Psoas muscle (tissue), 8 donors: ENCODE data around the gene PTCD2. TPM values are rescaled to one million over a fixed set of nuclear protein-coding genes. Genes with fewer than 3 reads are reported as not detected.

Experiments
- ATAC-seq, 4 donors: fragments of 200-7000 bp; cut with Tn5 transposase; one replicate each; pipeline ENCODE4 v1.9.1; 2020; ENCODE audit warnings: moderate library complexity in 3 of 4, mild to moderate bottlenecking in 2 of 4
- DNase-seq, 2 donors: peaks; one replicate each; pipeline ENCODE4 v3.0.0-alpha.2; 2020
- H3K27ac ChIP-seq: fragments of 200-600 bp; one replicate; pipeline ENCODE4 v1.8.0; 2022
- H3K27me3 ChIP-seq, 3 donors: fragments of 200-600 bp in 1 of 3; one replicate each; pipeline versions ENCODE4 v1.6.1 to v1.8.0; 2013 to 2022; ENCODE audit warnings: low read length in 2 of 3, mild to moderate bottlenecking in 2 of 3, moderate library complexity in 1 of 3; ENCODE audit not compliant: insufficient read depth in 3 of 3
- H3K36me3 ChIP-seq, 2 donors: fragments of 200-600 bp in 1 of 2; one replicate each; pipeline versions ENCODE4 v1.6.1 to v1.8.0; 2013 to 2022; ENCODE audit warnings: low read depth in 1 of 2, mild to moderate bottlenecking in 1 of 2, moderate library complexity in 1 of 2; ENCODE audit not compliant: insufficient read depth in 1 of 2
- H3K4me1 ChIP-seq: fragments of 200-600 bp; one replicate; pipeline ENCODE4 v1.8.0; 2022
- H3K4me3 ChIP-seq: fragments of 200-600 bp; one replicate; pipeline ENCODE4 v1.8.0; 2022; ENCODE audit warnings: mild to moderate bottlenecking
- H3K9me3 ChIP-seq: fragments of 200-600 bp; one replicate; pipeline ENCODE4 v1.8.0; 2022
- WGBS, 3 donors: extraction: QIAGEN DNeasy Blood & Tissue Kit; methylation state at CpG; one replicate each; pipeline versions ENCODE4 v1.1.6 to v1.1.7; 2013; 5-methylcytosine and 5-hydroxymethylcytosine counted together
- intact Hi-C, 2 donors: fragments of 100-400 bp; cut with DNase I; formaldehyde crosslinking; loops; one replicate each; pipeline versions ENCODE4 v1.11.0 to v1.14.2; 2022
- polyA plus RNA-seq, 3 donors: library from polyadenylated mRNA; stranded (reverse); fragments of 200-250 nt; gene quantifications; one replicate each; pipeline ENCODE4 v1.2.3, GENCODE V29; 2013
- total RNA-seq, 4 donors: library from RNA; stranded (reverse); fragmentation: NEBNext Ultra II Directional in 2 of 4; extraction: Animal tissue kit (Norgen Biotek cat#: 25700) in 2 of 4; gene quantifications; one replicate each; pipeline versions ENCODE4 v1.2.1 to v1.2.4, GENCODE V29; 2021 to 2023
- TF ChIP-seq, protein P1 (sequence below): fragments of 200-600 bp; IDR thresholded peaks from one replicate; pipeline ENCODE4 v1.8.0; 2022; ENCODE audit warnings: antibody characterized with exemption
- donor health status: healthy with polysubstance abuse.
- donor health status: DM: no; HTN: no; CAD: no; lungs with moderate emphysema.
- donor health status: Bipolar disorder and iron deficiency.
- donor health status: healthy.
- donor health status: DM: yes; HTN: yes; CAD: no.
- donor health status: DM: no; HTN: no; CAD: no.
- donor health status: DM: no; HTN: no; CAD: no.
- donor health status: DM: yes; HTN: yes; CAD: no.

Gene PTCD2
- total and polyA plus RNA-seq, 7 donors: 6.2 to 30.8 (median 12.8) TPM

DNA sequence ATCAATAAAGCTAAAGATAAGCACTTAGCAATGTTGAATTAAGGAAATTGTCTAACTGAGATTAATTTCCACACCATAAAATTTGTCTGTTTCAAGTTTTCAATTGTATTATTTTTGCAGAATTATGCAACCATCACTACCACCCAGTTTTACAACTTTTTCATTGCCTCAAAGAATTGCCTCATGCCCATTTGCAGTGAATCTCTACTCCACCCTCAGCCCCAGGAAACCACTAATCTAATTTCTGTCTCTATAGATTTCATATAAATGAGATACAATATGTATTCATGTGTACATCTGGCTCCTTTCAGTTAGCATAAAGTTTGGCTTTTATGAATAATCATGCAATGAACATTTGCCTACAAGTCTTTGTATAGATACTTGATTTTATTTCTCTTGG lies 72.9 kb downstream of the PTCD2 start:
- intact Hi-C loops: loop anchor here (5.0 kb wide), 1 partner anchor 34 kb away; no protein-coding TSS in a partner anchor
- Histone ChIP-seq H3K4me1 (peaks cover 40% of the 10 kb centered on the region), H3K36me3 (no peaks in the 10 kb centered on the region), H3K4me3 (no peak overlapping the region), H3K27ac (peak overlapping the region; percentile 88), H3K27me3 (no peaks in the 10 kb centered on the region), H3K9me3 (no peaks in the 10 kb centered on the region)
- no peak for ATAC-seq
- TF ChIP-seq, protein P1, sequence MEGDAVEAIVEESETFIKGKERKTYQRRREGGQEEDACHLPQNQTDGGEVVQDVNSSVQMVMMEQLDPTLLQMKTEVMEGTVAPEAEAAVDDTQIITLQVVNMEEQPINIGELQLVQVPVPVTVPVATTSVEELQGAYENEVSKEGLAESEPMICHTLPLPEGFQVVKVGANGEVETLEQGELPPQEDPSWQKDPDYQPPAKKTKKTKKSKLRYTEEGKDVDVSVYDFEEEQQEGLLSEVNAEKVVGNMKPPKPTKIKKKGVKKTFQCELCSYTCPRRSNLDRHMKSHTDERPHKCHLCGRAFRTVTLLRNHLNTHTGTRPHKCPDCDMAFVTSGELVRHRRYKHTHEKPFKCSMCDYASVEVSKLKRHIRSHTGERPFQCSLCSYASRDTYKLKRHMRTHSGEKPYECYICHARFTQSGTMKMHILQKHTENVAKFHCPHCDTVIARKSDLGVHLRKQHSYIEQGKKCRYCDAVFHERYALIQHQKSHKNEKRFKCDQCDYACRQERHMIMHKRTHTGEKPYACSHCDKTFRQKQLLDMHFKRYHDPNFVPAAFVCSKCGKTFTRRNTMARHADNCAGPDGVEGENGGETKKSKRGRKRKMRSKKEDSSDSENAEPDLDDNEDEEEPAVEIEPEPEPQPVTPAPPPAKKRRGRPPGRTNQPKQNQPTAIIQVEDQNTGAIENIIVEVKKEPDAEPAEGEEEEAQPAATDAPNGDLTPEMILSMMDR: no peak
- no peak for DNase-seq

DNA sequence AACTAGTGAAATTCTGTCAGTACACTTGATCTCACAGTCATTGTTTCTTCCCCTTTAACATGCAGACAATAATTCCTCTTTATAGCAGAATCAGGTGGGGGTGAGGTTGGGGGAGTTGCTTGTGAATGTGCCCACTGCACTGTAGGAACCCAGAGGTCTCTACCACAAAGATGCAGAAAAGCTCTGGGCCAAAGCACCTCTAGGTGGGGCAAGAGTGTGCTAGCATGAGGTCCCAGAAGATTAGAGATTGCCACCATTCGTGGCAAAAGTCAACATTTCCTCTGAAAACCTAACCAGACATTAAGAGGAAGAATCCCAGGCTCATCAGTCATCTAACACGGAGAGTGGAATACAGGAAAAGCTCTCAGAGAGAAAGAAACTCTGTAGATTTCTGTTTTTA lies 74.5 kb downstream of the PTCD2 start:
- Histone ChIP-seq H3K27me3 (no peaks in the 10 kb centered on the region), H3K4me3 (no peak overlapping the region), H3K9me3 (no peaks in the 10 kb centered on the region), H3K36me3 (no peaks in the 10 kb centered on the region), H3K4me1 (peaks cover 28% of the 10 kb centered on the region), H3K27ac (no peak overlapping the region)
- intact Hi-C loops: loop anchor here (5.0 kb wide), 1 partner anchor 33 kb away; no protein-coding TSS in a partner anchor
- ATAC-seq (no peak), DNase-seq (no peak)
- TF ChIP-seq, protein P1: peak; percentile 25
- 52 to 74% (median 70%) methylated on average over 2 of the region's 2 CpGs for WGBS, 3 donors

DNA sequence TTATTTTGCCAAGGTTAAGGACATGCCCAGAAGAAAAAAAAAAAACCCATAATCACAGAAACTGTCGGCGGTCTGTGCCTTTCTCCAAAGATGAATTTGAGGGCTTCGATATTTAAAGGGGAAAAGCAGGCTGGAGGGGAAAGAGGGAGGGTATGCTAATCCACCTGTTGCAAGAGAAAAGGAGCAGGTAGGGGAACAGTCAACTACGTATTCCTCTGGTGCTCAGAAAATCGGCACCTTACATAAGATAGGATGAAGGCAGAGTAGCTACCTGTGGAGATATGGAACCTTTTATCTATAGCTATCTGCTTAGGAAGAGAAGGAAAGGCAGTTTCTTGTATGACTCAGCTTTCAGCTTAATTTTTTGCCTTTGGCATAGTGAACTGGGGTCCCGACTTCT lies 77.7 kb downstream of the PTCD2 start:
- H3K9me3 ChIP-seq: peaks cover 14% of the 10 kb centered on the region
- 72 to 80% (median 75%) methylated on average over 6 of the region's 6 CpGs for WGBS, 3 donors
- no peak overlapping the region for H3K4me3 ChIP-seq
- TF ChIP-seq, protein P1: no peak
- H3K4me1 ChIP-seq: peaks cover 18% of the 10 kb centered on the region
- H3K27ac ChIP-seq: no peak overlapping the region
- no peaks in the 10 kb centered on the region for H3K36me3 ChIP-seq
- intact Hi-C loops: no loop called here
- H3K27me3 ChIP-seq: no peaks in the 10 kb centered on the region
- ATAC-seq: no peak
- no peak for DNase-seq

DNA sequence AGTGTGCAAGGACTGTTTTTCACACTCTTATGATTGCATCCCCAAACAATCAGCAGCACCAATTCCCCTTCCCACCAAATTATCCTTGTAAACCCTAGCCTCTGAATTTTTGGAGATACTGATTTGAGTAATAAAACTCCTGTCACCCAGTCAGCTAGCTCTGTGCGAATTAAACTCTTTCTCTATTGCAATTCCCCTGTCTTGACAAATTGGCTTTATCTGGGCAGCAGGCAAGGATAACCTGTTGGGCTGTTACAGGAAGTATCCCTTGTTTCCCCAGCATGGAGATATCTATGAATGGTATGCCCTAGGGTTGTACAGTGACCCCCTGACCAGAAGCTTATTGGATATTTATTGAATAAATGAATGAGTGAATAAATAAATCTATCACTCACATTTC lies 80.8 kb downstream of the PTCD2 start:
- H3K9me3 ChIP-seq: peaks cover 20% of the 10 kb centered on the region
- H3K4me1 ChIP-seq: peaks cover 12% of the 10 kb centered on the region
- ATAC-seq: no peak
- DNase-seq: no peak
- no peaks in the 10 kb centered on the region for H3K36me3 ChIP-seq
- WGBS, 3 donors: 60 to 100% (median 97%) methylated on average over 1 of the region's 1 CpG
- no peak overlapping the region for H3K27ac ChIP-seq
- TF ChIP-seq, protein P1: no peak
- intact Hi-C loops: no loop called here
- no peak overlapping the region for H3K4me3 ChIP-seq
- no peaks in the 10 kb centered on the region for H3K27me3 ChIP-seq

DNA sequence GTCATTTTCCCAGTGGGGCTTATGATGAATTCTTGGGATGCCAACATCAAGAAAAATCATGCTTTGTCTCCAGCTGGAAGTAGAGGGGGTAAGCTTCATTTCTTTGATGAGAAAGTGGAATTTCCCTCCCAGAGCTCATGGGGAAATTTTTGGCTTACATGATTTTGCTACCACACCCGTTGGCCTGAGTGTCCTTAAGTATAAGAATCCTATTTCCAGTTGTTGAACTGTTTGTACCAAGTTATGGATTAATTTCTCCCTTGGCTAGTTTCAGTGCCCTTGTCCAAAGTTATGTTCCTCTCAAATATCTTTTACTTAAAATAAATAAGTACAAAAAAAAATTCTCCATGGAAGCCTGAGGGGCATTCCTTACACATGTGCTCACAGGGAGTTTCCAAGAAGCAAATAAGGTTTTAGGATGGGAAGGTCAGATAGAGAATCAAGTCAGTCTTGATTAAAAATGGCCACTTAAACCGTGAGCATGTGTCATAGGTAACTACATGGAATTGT lies 82.3 kb downstream of the PTCD2 start:
- Histone ChIP-seq H3K4me1 (peaks cover 12% of the 10 kb centered on the region), H3K9me3 (peaks cover 20% of the 10 kb centered on the region), H3K27me3 (no peaks in the 10 kb centered on the region), H3K36me3 (no peaks in the 10 kb centered on the region), H3K27ac (peak overlapping the region; percentile 39), H3K4me3 (no peak overlapping the region)
- TF ChIP-seq, protein P1: no peak
- DNase-seq: no peak
- peak in 3 of 4 donors; percentile 41 to 65 (median 60) for ATAC-seq
- intact Hi-C loops: no loop called here
- WGBS, 3 donors: 3 to 7% (median 6%) methylated on average over 2 of the region's 2 CpGs
